Lower lobe of right lung (tissue), 2 donors: ENCODE results near the gene THRB. TPM values are rescaled to one million over a fixed set of nuclear protein-coding genes. Genes with fewer than 3 reads are reported as not detected.

Source experiments
- ATAC-seq, 2 donors: fragments of 200-7000 bp; cut with Tn5 transposase; one replicate each; pipeline ENCODE4 v1.9.1; 2020 to 2022; ENCODE audit warnings: mild to moderate bottlenecking in 2 of 2, moderate library complexity in 2 of 2
- DNase-seq: peaks from one replicate; pipeline ENCODE4 v3.0.0-alpha.2; 2020
- H3K27ac ChIP-seq: fragments of 200-600 bp; one replicate; pipeline ENCODE4 v1.8.0; 2022
- H3K27me3 ChIP-seq: fragments of 200-600 bp; one replicate; pipeline ENCODE4 v1.8.0; 2022; ENCODE audit warnings: low read depth
- H3K36me3 ChIP-seq: fragments of 200-600 bp; one replicate; pipeline ENCODE4 v1.8.0; 2022; ENCODE audit warnings: mild to moderate bottlenecking
- H3K4me1 ChIP-seq: fragments of 200-600 bp; one replicate; pipeline ENCODE4 v1.8.0; 2022
- H3K4me3 ChIP-seq: fragments of 200-600 bp; one replicate; pipeline ENCODE4 v1.8.0; 2022; ENCODE audit warnings: mild to moderate bottlenecking
- H3K9me3 ChIP-seq: fragments of 200-600 bp; one replicate; pipeline ENCODE4 v1.8.0; 2022
- intact Hi-C: fragments of 100-400 bp; cut with DNase I; formaldehyde crosslinking; loops from one replicate; pipeline ENCODE4 v1.11.0; 2022
- total RNA-seq: library from RNA; stranded (reverse); fragmentation: NEBNext Ultra II Directional; extraction: Animal tissue kit (Norgen Biotek cat#: 25700); gene quantifications from one replicate; pipeline ENCODE4 v1.2.1, GENCODE V29; 2021
- TF ChIP-seq, protein P1 (sequence below): fragments of 200-600 bp; IDR thresholded peaks from one replicate; pipeline ENCODE4 v1.8.0; 2022; ENCODE audit warnings: antibody characterized with exemption, mild to moderate bottlenecking
- donor health status: DM: no; HTN: yes; CAD: no; lungs with severe emphysema.

Gene THRB
- total RNA-seq, 1 donor from 2014 or later: 14.6 TPM

DNA sequence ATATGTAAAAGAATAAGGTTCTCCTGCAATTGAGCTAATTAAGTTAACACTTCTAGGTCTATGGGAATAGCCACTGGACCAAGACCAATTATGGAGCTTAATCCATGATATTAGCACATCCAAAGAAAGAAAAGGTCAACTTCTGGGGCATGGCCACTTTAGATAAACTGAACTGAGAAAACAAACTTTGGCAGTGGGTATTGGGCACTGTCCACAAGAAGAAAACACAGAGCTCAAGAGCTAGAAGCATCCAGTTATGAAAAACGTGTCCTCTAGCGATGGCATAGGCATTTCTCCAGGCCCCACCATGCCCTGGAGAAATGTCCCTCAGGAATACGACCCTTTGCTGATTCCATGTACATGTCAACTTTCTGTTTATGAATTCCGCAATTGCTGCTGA is 87.8 kb downstream of the THRB start:
- intact Hi-C loops: no loop called here
- H3K4me3 ChIP-seq: no peak overlapping the region

DNA sequence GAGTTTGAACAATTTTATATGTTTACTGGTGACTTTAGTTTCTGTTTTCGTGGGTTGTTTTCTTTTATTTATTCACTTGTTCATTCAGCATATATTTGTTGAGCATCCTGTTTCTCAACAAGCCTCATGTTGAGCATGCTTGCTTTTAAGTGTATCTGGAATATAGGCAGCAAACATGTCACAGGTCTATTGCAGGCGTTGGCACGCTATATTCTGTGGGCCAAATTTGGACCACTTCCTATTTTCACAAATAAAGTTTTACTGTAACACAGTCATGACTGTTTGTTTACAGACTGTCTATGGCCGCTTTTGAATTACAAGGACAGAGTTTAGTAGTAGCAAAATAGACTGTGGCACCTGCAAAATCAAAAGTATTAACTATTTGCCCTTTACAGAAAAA is 89.6 kb downstream of the THRB start:
- Histone ChIP-seq H3K27ac (no peak overlapping the region), H3K9me3 (no peaks in the 10 kb centered on the region), H3K4me1 (no peaks in the 10 kb centered on the region), H3K36me3 (no peaks in the 10 kb centered on the region), H3K27me3 (no peaks in the 10 kb centered on the region), H3K4me3 (no peak overlapping the region)
- TF ChIP-seq, protein P1, sequence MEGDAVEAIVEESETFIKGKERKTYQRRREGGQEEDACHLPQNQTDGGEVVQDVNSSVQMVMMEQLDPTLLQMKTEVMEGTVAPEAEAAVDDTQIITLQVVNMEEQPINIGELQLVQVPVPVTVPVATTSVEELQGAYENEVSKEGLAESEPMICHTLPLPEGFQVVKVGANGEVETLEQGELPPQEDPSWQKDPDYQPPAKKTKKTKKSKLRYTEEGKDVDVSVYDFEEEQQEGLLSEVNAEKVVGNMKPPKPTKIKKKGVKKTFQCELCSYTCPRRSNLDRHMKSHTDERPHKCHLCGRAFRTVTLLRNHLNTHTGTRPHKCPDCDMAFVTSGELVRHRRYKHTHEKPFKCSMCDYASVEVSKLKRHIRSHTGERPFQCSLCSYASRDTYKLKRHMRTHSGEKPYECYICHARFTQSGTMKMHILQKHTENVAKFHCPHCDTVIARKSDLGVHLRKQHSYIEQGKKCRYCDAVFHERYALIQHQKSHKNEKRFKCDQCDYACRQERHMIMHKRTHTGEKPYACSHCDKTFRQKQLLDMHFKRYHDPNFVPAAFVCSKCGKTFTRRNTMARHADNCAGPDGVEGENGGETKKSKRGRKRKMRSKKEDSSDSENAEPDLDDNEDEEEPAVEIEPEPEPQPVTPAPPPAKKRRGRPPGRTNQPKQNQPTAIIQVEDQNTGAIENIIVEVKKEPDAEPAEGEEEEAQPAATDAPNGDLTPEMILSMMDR: no peak
- intact Hi-C loops: no loop called here
- DNase-seq (no peak), ATAC-seq (no peak)

More for the DNA sequence above, 87.8 kb downstream of the THRB start:
- Histone ChIP-seq H3K27ac (no peak overlapping the region), H3K36me3 (no peaks in the 10 kb centered on the region), H3K27me3 (no peaks in the 10 kb centered on the region), H3K4me1 (no peaks in the 10 kb centered on the region), H3K9me3 (no peaks in the 10 kb centered on the region)
- TF ChIP-seq, protein P1: no peak
- ATAC-seq (no peak), DNase-seq (no peak)

DNA sequence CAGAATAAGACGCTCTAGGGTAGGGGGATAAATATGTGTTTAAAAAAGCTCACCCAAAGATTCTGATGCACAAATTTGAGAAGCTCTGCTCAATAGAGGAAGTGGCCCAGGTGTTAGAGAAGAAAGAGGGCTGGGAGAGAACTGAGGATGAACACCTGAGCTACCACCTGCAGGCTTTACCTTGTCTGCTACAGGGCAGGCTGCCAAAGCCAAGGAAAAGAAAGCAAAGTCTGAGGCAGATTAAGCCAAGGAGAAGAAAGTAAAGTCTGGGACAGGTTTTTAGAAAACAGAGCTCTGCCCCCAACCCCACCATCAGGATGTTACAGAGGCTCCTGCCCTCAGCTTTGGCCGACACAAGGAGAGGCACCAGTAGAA is 92.9 kb downstream of the THRB start:
- Histone ChIP-seq H3K9me3 (no peaks in the 10 kb centered on the region), H3K4me3 (no peak overlapping the region), H3K36me3 (no peaks in the 10 kb centered on the region), H3K4me1 (no peaks in the 10 kb centered on the region), H3K27ac (no peak overlapping the region), H3K27me3 (no peaks in the 10 kb centered on the region)
- intact Hi-C loops: no loop called here
- no peak for ATAC-seq
- DNase-seq: no peak
- TF ChIP-seq, protein P1: no peak

DNA sequence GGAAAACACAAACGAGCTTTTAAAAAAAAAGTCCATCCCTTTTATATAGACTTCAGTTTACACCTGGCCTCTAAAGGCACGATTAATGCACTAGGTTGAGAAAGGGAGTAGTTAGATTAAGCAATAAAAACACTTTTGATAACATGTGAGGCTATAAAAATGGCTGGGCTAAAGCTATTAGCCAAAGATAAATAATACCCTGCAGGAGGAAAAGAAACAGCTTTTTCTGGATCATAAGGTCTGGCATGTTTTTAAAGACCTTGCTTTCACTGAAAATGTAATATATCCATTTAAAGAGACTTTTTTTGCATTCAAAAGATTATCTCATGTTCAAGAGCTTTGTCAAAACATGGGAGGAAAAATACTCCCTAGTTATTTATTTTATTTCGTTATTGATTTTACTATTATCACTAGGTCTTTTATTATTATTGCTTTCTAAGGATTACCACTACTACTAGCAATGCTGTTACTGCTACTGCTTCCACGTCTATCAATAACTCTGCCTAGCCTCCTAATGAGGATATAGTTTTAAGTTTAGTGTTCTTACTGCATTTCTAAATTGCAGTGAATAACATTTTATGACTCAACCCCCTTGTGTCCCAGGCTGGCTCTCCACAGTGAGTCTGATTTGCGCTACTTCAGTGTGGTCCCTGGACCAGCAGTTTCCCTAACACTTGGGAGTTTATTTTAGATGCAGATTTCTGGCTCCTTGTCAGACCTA is 93.4 kb downstream of the THRB start:
- ATAC-seq (no peak), DNase-seq (no peak)
- no peak overlapping the region for H3K4me3 ChIP-seq
- H3K9me3 ChIP-seq: no peaks in the 10 kb centered on the region
- H3K36me3 ChIP-seq: no peaks in the 10 kb centered on the region
- no peak overlapping the region for H3K27ac ChIP-seq
- no peaks in the 10 kb centered on the region for H3K27me3 ChIP-seq
- TF ChIP-seq, protein P1: no peak
- no peaks in the 10 kb centered on the region for H3K4me1 ChIP-seq
- intact Hi-C loops: no loop called here

- ATAC-seq: no peak
- H3K4me1 ChIP-seq: no peaks in the 10 kb centered on the region
- H3K4me3 ChIP-seq: no peak overlapping the region
- H3K36me3 ChIP-seq: no peaks in the 10 kb centered on the region
- H3K9me3 ChIP-seq: no peaks in the 10 kb centered on the region
- no peak overlapping the region for H3K27ac ChIP-seq
- TF ChIP-seq, protein P1: no peak
- no peak for DNase-seq
- intact Hi-C loops: no loop called here
- no peaks in the 10 kb centered on the region for H3K27me3 ChIP-seq
Observed at GRCh38 chr3:24400450-24400849, 94.2 kb downstream of the THRB start.
